ENCODE measurements around the gene LAMC1.

Gene LAMC1

GRCh38 chr1:183155939-183156338 is 132.7 kb downstream of the LAMC1 start:
- DNase-seq, result no peak

GRCh38 chr1:183159960-183160359 is 136.7 kb downstream of the LAMC1 start:
- peak; percentile 65 for DNase-seq

- no peak for DNase-seq
Measured at GRCh38 chr1:183161391-183161790, 138.2 kb downstream of the LAMC1 start.

GRCh38 chr1:183163316-183163715 is 140.1 kb downstream of the LAMC1 start:
- DNase-seq, result no peak

- DNase-seq, result no peak
Measured at GRCh38 chr1:183164340-183164739, 141.1 kb downstream of the LAMC1 start.

GRCh38 chr1:183164963-183165362 is 141.7 kb downstream of the LAMC1 start:
- DNase-seq, result no peak

GRCh38 chr1:183165456-183165855 is 142.2 kb downstream of the LAMC1 start:
- DNase-seq, result no peak

GRCh38 chr1:183166454-183166853 is 143.2 kb downstream of the LAMC1 start:
- no peak for DNase-seq

- DNase-seq, result no peak
Measured at GRCh38 chr1:183167676-183168075, 144.5 kb downstream of the LAMC1 start.

GRCh38 chr1:183168308-183168707 is 145.1 kb downstream of the LAMC1 start:
- no peak for DNase-seq

- no peak for DNase-seq
Measured at GRCh38 chr1:183173828-183174227, 150.6 kb downstream of the LAMC1 start.

- no peak for DNase-seq
Measured at GRCh38 chr1:183175631-183176030, 152.4 kb downstream of the LAMC1 start.

GRCh38 chr1:183178545-183178944 is 155.3 kb downstream of the LAMC1 start:
- no peak for DNase-seq

- no peak for DNase-seq
Measured at GRCh38 chr1:183179033-183179432, 155.8 kb downstream of the LAMC1 start.

- DNase-seq, result no peak
Measured at GRCh38 chr1:183180218-183180617, 157.0 kb downstream of the LAMC1 start.

GRCh38 chr1:183180634-183181056 is 157.4 kb downstream of the LAMC1 start:
- DNase-seq, result no peak

GRCh38 chr1:183185941-183186490 is 162.8 kb downstream of the LAMC1 start, which contains the start of gene LAMC2:
Gene LAMC2, plus strand, starts transcription at chr1:183186264. Its CDS starts 89 bp downstream, at chr1:183186353.
- peak; percentile 51 for DNase-seq

GRCh38 chr1:183186841-183187240 is 163.6 kb downstream of the LAMC1 start:
- DNase-seq, result no peak

GRCh38 chr1:183188240-183188639 is 165.0 kb downstream of the LAMC1 start:
- DNase-seq, result no peak

GRCh38 chr1:183191833-183192232 is 168.6 kb downstream of the LAMC1 start:
- no peak for DNase-seq

GRCh38 chr1:183193963-183194525 is 170.8 kb downstream of the LAMC1 start:
- no peak for DNase-seq

GRCh38 chr1:183194527-183195141 is 171.4 kb downstream of the LAMC1 start:
- DNase-seq, result no peak

GRCh38 chr1:183195142-183195574 is 171.9 kb downstream of the LAMC1 start:
- DNase-seq, result no peak
